Measurements from ENCODE around the gene PROK2. TPM values are rescaled to one million over a fixed set of nuclear protein-coding genes. Genes with fewer than 3 reads are reported as not detected.

PROK2 gene, protein sequence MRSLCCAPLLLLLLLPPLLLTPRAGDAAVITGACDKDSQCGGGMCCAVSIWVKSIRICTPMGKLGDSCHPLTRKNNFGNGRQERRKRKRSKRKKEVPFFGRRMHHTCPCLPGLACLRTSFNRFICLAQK
- total RNA-seq (2022; extraction: Qiagen RNA extraction; ENCODE audit: low read depth), result not detected in 5 replicates

DNA sequence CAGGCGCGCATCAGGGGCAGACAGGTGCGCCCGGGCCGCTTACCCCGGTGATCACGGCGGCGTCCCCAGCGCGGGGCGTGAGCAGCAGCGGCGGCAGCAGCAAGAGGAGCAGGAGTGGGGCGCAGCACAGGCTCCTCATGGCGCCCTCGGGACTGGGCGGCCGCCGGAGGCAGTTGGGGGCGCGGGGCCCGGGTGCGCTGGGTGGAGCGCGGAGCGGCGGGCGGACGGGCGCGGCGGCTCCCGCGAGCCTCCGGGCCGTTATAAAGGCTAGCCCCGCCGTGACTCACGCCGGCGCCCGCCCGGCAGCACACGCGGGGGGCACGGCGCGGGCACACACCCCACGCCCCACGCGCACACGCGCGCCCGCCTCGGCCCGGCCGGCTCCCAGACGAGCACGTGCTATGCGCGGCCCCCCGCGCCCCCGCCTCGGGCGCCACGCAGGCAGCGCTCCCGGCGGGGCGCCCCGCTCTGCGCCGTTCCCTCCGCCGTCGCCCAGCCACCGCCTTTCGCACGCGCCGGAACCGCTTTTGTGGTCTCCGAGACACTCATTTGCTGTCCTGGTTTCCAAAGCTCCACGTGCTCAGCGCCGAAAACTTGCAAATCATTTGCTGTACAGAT is at the start of gene PROK2:
PROK2 (minus strand) TSS at position 235 of the 618 bp plus-strand sequence; CDS start at position 139, 96 bp downstream.

DNA sequence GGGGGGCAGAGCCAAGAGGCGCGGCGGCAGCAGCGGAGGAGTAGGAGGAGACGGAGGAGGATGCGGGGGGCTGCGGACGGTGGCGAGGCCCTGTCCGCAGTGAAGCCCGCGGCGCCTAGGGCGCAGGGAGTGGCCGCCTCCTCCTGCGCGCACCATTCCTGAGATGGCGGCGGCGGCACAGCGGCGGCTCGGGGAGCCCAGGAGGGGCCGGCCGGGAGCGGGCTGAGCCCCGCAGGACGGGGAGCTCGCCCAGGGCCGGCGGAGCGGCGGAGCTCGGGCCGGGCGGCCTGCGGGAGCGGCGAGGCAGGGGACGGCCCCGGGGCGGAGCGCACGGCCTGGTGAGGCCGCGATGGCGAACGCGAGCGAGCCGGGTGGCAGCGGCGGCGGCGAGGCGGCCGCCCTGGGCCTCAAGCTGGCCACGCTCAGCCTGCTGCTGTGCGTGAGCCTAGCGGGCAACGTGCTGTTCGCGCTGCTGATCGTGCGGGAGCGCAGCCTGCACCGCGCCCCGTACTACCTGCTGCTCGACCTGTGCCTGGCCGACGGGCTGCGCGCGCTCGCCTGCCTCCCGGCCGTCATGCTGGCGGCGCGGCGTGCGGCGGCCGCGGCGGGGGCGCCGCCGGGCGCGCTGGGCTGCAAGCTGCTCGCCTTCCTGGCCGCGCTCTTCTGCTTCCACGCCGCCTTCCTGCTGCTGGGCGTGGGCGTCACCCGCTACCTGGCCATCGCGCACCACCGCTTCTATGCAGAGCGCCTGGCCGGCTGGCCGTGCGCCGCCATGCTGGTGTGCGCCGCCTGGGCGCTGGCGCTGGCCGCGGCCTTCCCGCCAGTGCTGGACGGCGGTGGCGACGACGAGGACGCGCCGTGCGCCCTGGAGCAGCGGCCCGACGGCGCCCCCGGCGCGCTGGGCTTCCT is 31.0 kb downstream of the PROK2 start, which contains the start of gene GPR27:
GPR27 (plus strand) TSS at position 155 of the 909 bp plus-strand sequence; CDS start at position 350, 195 bp downstream.

DNA sequence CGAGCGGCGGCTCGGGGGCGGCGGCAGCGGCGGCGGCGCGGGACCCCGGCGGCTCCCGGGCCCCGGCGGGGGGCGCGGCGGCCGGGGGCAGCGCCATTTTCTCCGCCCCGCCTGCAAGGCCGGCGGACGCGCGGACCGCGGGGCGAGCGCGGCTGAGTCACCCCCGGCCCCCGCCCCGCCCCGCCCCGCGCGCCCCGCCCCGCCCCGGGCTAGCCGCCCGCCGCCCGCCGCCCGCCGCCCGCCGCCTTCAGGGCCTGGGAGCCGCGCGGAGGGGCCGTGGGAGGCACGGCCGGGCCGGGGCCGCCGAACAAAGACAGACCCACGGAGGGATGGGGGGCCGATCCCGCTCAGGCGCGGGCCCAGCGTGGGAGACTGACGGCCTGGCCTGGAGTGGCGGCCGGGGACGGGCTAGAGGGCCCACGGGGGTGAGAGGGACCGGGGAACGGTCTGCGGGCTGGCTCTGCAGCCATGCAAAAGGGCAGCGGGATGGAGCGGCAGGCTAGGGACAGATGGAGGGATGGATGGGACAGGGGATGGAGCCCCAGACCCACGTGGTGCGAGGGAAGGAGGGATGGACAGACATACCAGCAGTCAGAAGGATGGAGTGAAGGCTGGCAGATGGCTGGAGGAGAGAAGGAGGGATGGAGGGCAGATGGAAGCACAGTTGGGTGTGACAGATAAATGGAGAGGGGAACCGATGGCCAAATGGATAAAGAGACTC is 59.5 kb downstream of the PROK2 start, which contains the start of gene EIF4E3:
EIF4E3 (minus strand) TSS at position 132 of the 721 bp plus-strand sequence; CDS start at position 97, 35 bp downstream.

Other genes starting within 250 kb of the PROK2 start
- gene FOXP1, start 201.4 kb downstream of the PROK2 start, total RNA-seq (2022; extraction: Qiagen RNA extraction; ENCODE audit: low read depth), result 8.3 to 12.0 TPM (median 9.5 TPM) in 5 replicates
- gene EIF4E3, start 59.7 kb downstream of the PROK2 start, total RNA-seq (2022; extraction: Qiagen RNA extraction; ENCODE audit: low read depth), result 3.0 to 3.8 TPM (median 3.4 TPM) in 5 replicates
- gene GPR27, start 31.3 kb downstream of the PROK2 start, total RNA-seq (2022; extraction: Qiagen RNA extraction; ENCODE audit: low read depth), result 3.0 to 3.3 TPM (median 3.2 TPM) in 5 replicates